CD14-positive monocyte (primary cell): ENCODE results near the gene ULK3. TPM values are rescaled to one million over a fixed set of nuclear protein-coding genes. Genes with fewer than 3 reads are reported as not detected.

ENCODE experiments used
- DNase-seq, 3 donors: peaks; one replicate each; pipeline ENCODE4 v3.0.0-alpha.2; 2011 to 2022
- H2AFZ ChIP-seq: 2 replicates; pipeline ENCODE4 v1.6.0; 2012; ENCODE audit warnings: mild to moderate bottlenecking, low read depth, low read length, inconsistent platforms; ENCODE audit not compliant: insufficient read depth, poor library complexity, severe bottlenecking
- H3K27ac ChIP-seq, 2 donors: 1 replicate in 1 of 2; 2 replicates in 1 of 2; pipeline ENCODE4 v1.5.1; 2012 to 2013; ENCODE audit warnings: low read length in 2 of 2, control low read depth in 1 of 2, inconsistent platforms in 1 of 2, low read depth in 1 of 2, mild to moderate bottlenecking in 1 of 2
- H3K27me3 ChIP-seq, 2 donors: one replicate each; pipeline versions ENCODE4 v1.6.0 to v1.6.1; 2011 to 2013; ENCODE audit warnings: low read length in 2 of 2; ENCODE audit not compliant: control insufficient read depth in 2 of 2, insufficient read depth in 2 of 2
- H3K36me3 ChIP-seq, 2 donors: replicated peaks in 1 of 2; 1 replicate in 1 of 2; 2 replicates in 1 of 2; pipeline versions ENCODE4 v1.5.1 to v1.6.1; 2012 to 2013; ENCODE audit warnings: low read length in 2 of 2, control low read depth in 1 of 2, inconsistent platforms in 1 of 2, mild to moderate bottlenecking in 1 of 2; ENCODE audit not compliant: insufficient read depth in 2 of 2, control insufficient read depth in 1 of 2
- H3K4me1 ChIP-seq, 2 donors: 1 replicate in 1 of 2; 2 replicates in 1 of 2; pipeline versions ENCODE4 v1.5.1 to v1.6.1; 2012 to 2013; ENCODE audit warnings: low read length in 2 of 2, control low read depth in 1 of 2, inconsistent platforms in 1 of 2, mild to moderate bottlenecking in 1 of 2, moderate library complexity in 1 of 2; ENCODE audit not compliant: insufficient read depth in 2 of 2, control insufficient read depth in 1 of 2
- H3K4me2 ChIP-seq: replicated peaks from 2 replicates; pipeline ENCODE3; 2012; ENCODE audit warnings: low read length, moderate library complexity, mild to moderate bottlenecking; ENCODE audit not compliant: poor library complexity, severe bottlenecking; ENCODE audit errors: extremely low read depth
- H3K4me3 ChIP-seq, 3 experiments: fragments of 200-600 bp in 1 of 3; sonication (generic) in 1 of 3; replicated peaks in 1 of 3; 1 replicate in 2 of 3; 2 replicates in 1 of 3; pipeline ENCODE4 v1.5.1; 2011 to 2013; ENCODE audit warnings: low read length in 3 of 3, mild to moderate bottlenecking in 3 of 3, control low read depth in 2 of 3, low read depth in 2 of 3, inconsistent platforms in 1 of 3, moderate library complexity in 1 of 3
- H3K79me2 ChIP-seq: 2 replicates; pipeline ENCODE4 v1.6.0; 2012; ENCODE audit warnings: mild to moderate bottlenecking, control low read depth, inconsistent platforms, low read length, moderate library complexity; ENCODE audit not compliant: insufficient read depth
- H3K9ac ChIP-seq: 2 replicates; pipeline ENCODE4 v1.6.0; 2017; ENCODE audit warnings: low read length, mild to moderate bottlenecking; ENCODE audit not compliant: insufficient read depth, poor library complexity, severe bottlenecking
- H3K9me3 ChIP-seq, 2 donors: replicated peaks in 1 of 2; 1 replicate in 1 of 2; 2 replicates in 1 of 2; pipeline versions ENCODE4 v1.5.1 to v1.6.1; 2012 to 2013; ENCODE audit warnings: low read length in 2 of 2, control low read depth in 1 of 2; ENCODE audit not compliant: control insufficient read depth in 1 of 2, insufficient read depth in 1 of 2
- H4K20me1 ChIP-seq: 2 replicates; pipeline ENCODE4 v1.6.0; 2012; ENCODE audit warnings: mild to moderate bottlenecking, low read length, control low read depth, moderate library complexity; ENCODE audit not compliant: insufficient read depth
- H3K27ac Mint-ChIP-seq, 7 donors: one replicate each; pipeline ENCODE4 v1.8.0; 2020; ENCODE audit warnings: mild to moderate bottlenecking in 7 of 7, mixed read lengths in 7 of 7, moderate library complexity in 6 of 7, inconsistent platforms in 2 of 7
- H3K27me3 Mint-ChIP-seq, 3 donors: one replicate each; pipeline ENCODE4 v1.8.0; 2021 to 2022; ENCODE audit warnings: low read depth in 3 of 3, mild to moderate bottlenecking in 3 of 3, mixed read lengths in 3 of 3, moderate library complexity in 3 of 3, inconsistent platforms in 1 of 3
- H3K36me3 Mint-ChIP-seq, 2 donors: one replicate each; pipeline ENCODE4 v1.8.0; 2020; ENCODE audit warnings: mixed read lengths in 2 of 2, inconsistent platforms in 1 of 2, mild to moderate bottlenecking in 1 of 2
- H3K4me1 Mint-ChIP-seq: one replicate; pipeline ENCODE4 v1.8.0; 2020; ENCODE audit warnings: mild to moderate bottlenecking, mixed read lengths
- H3K4me3 Mint-ChIP-seq, 2 donors: one replicate each; pipeline ENCODE4 v1.8.0; 2020; ENCODE audit warnings: mild to moderate bottlenecking in 2 of 2, mixed read lengths in 2 of 2, moderate library complexity in 1 of 2
- H3K9me3 Mint-ChIP-seq, 7 donors: one replicate each; pipeline ENCODE4 v1.8.0; 2020 to 2022; ENCODE audit warnings: mixed read lengths in 7 of 7, mild to moderate bottlenecking in 6 of 7, moderate library complexity in 6 of 7, inconsistent platforms in 2 of 7
- CTCF ChIP-seq: fragments of 200-600 bp; IDR thresholded peaks from one replicate; pipeline ENCODE4 v1.8.0; 2022; ENCODE audit warnings: antibody characterized with exemption, mild to moderate bottlenecking
- WGBS: methylation state at CpG from one replicate; pipeline ENCODE4 v1.1.5; 2013; ENCODE audit warnings: missing lambda C conversion rate; ENCODE audit not compliant: insufficient coverage; 5-methylcytosine and 5-hydroxymethylcytosine counted together
- intact Hi-C, 2 donors: fragments of 100-400 bp; cut with micrococcal nuclease; formaldehyde crosslinking; loops; one replicate each; pipeline versions ENCODE4 v1.15.0 to v1.15.1; 2023
- polyA plus RNA-seq, 3 donors: library from polyadenylated mRNA; depleted of rRNA in 1 of 3; unstranded in 2 of 3; stranded (reverse) in 1 of 3; fragments of 300-500 nt in 2 of 3; fragments of >200 nt in 1 of 3; fragmentation: Illumina TruSeq in 2 of 3; gene quantifications; 1 replicate in 2 of 3; 2 replicates in 1 of 3; pipeline ENCODE4 v1.2.3, GENCODE V29; 2012 to 2021

ULK3 gene
- polyA plus RNA-seq, 3 donors: 9.4 to 58.7 (median 16.0) TPM

GRCh38 chr15:74837482-74838136 is 5.3 kb downstream of the ULK3 start:
- Histone ChIP-seq H3K9ac (no peak overlapping the region), H4K20me1 (peaks cover 13% of the 10 kb centered on the region), H3K79me2 (peaks cover 2% of the 10 kb centered on the region), H3K27ac (no peak overlapping the region), H3K4me1 (peaks cover 5 to 10% of the 10 kb centered on the region in 2 donors), H3K4me3 (no peak overlapping the region), H2AFZ (no peak overlapping the region), H3K4me2 (no peak overlapping the region), H3K27me3 (no peaks in the 10 kb centered on the region), H3K36me3 (peaks cover 9 to 34% of the 10 kb centered on the region in 2 donors), H3K9me3 (no peaks in the 10 kb centered on the region)
- H3K9me3 Mint-ChIP-seq: peaks cover 0 to 2% (median 0%) of the 10 kb centered on the region in 7 donors
- 93% methylated on average over 11 of the region's 15 CpGs for WGBS
- H3K27me3 Mint-ChIP-seq: peaks cover 0 to 3% (median under 1%) of the 10 kb centered on the region in 3 donors
- H3K4me3 Mint-ChIP-seq: no peak overlapping the region
- H3K36me3 Mint-ChIP-seq: peaks cover 14 to 40% of the 10 kb centered on the region in 2 donors
- DNase-seq: no peak
- no peak for TF ChIP-seq CTCF
- peaks cover 23% of the 10 kb centered on the region for H3K4me1 Mint-ChIP-seq
- intact Hi-C loops: no loop called here
- peak overlapping the region in 1 of 7 donors; percentile 53 for H3K27ac Mint-ChIP-seq

GRCh38 chr15:74836846-74837245 is 6.1 kb downstream of the ULK3 start:
- Mint-ChIP-seq H3K9me3 (peaks cover 0 to 2% (median 0%) of the 10 kb centered on the region in 7 donors), H3K27ac (no peak overlapping the region), H3K27me3 (peaks cover 0 to 3% (median 1%) of the 10 kb centered on the region in 3 donors), H3K4me3 (no peak overlapping the region), H3K4me1 (peaks cover 15% of the 10 kb centered on the region), H3K36me3 (peaks cover 14 to 40% of the 10 kb centered on the region in 2 donors)
- 100% methylated on average over 3 of the region's 7 CpGs for WGBS
- intact Hi-C loops: no loop called here
- Histone ChIP-seq H3K27me3 (no peaks in the 10 kb centered on the region), H3K9ac (no peak overlapping the region), H3K27ac (no peak overlapping the region), H3K4me1 (peaks cover 0 to 2% of the 10 kb centered on the region in 2 donors), H3K4me2 (no peak overlapping the region), H3K9me3 (no peaks in the 10 kb centered on the region), H4K20me1 (peaks cover 13% of the 10 kb centered on the region), H3K4me3 (no peak overlapping the region), H3K79me2 (no peaks in the 10 kb centered on the region), H2AFZ (no peak overlapping the region), H3K36me3 (peaks cover 9 to 34% of the 10 kb centered on the region in 2 donors)
- no peak for TF ChIP-seq CTCF
- DNase-seq: no peak
